Stomach (tissue), 9 donors: ENCODE measurements around the gene FBXO11. TPM values are rescaled to one million over a fixed set of nuclear protein-coding genes. Genes with fewer than 3 reads are reported as not detected.
"Not testable (repeated sequence)": the region's sequence is repeated elsewhere in the genome, so short reads cannot be mapped to it uniquely, and the experiment has no call there.

Experiments
- DNase-seq, 2 donors: peaks; one replicate each; pipeline versions ENCODE4 v3.0.0 to v3.0.0-alpha.2; 2013 to 2019
- H3K27ac ChIP-seq, 5 donors: fragments of 200-600 bp in 4 of 5; sonication (generic) in 4 of 5; one replicate each; pipeline ENCODE4 v1.5.1; 2013 to 2019; ENCODE audit warnings: mild to moderate bottlenecking in 1 of 5, moderate library complexity in 1 of 5
- H3K27me3 ChIP-seq, 3 donors: fragments of 200-600 bp; sonication (generic); one replicate each; pipeline ENCODE4 v1.5.1; 2017 to 2019; ENCODE audit warnings: mixed run types in 1 of 3
- H3K36me3 ChIP-seq, 4 donors: fragments of 200-600 bp; sonication (generic); 1 replicate in 3 of 4; 2 replicates in 1 of 4; pipeline ENCODE4 v1.5.1; 2016 to 2019
- H3K4me1 ChIP-seq, 4 donors: fragments of 200-600 bp; sonication (generic); one replicate each; pipeline ENCODE4 v1.5.1; 2016 to 2019
- H3K4me3 ChIP-seq, 4 donors: fragments of 200-600 bp; sonication (generic) in 3 of 4; one replicate each; pipeline ENCODE4 v1.5.1; 2016 to 2019; ENCODE audit warnings: mild to moderate bottlenecking in 1 of 4
- H3K9me3 ChIP-seq, 4 donors: fragments of 200-600 bp; sonication (generic); one replicate each; pipeline ENCODE4 v1.5.1; 2016 to 2019
- CTCF ChIP-seq, 7 experiments: fragments of 450-650 bp in 4 of 7; fragments of 200-600 bp in 3 of 7; sonication (generic) in 3 of 7; IDR thresholded peaks; one replicate each; pipeline ENCODE4 v1.5.1; 2016 to 2019; ENCODE audit warnings: antibody characterized with exemption in 7 of 7, control low read depth in 2 of 7, mild to moderate bottlenecking in 1 of 7
- EP300 ChIP-seq: sonication (generic); formaldehyde crosslinking; IDR thresholded peaks from one replicate; pipeline ENCODE4 v1.6.1; 2017; ENCODE audit warnings: antibody characterized with exemption
- POLR2A ChIP-seq, 4 donors: fragments of 450-650 bp; IDR thresholded peaks; one replicate each; pipeline ENCODE4 v1.6.1; 2016; ENCODE audit warnings: antibody characterized with exemption in 4 of 4, control low read depth in 2 of 4, mild to moderate bottlenecking in 1 of 4, moderate library complexity in 1 of 4
- POLR2AphosphoS5 ChIP-seq, 3 donors: sonication (generic); formaldehyde crosslinking; IDR thresholded peaks; one replicate each; pipeline ENCODE4 v1.6.1; 2016; ENCODE audit warnings: antibody characterized with exemption in 3 of 3
- WGBS, 5 donors: extraction: QIAGEN DNeasy Blood & Tissue Kit in 3 of 5; methylation state at CpG; one replicate each; pipeline versions ENCODE4 v1.1.5 to v1.1.7; 2013 to 2018; 5-methylcytosine and 5-hydroxymethylcytosine counted together
- intact Hi-C: fragments of 100-400 bp; cut with DNase I; formaldehyde crosslinking; loops from one replicate; pipeline ENCODE4 v1.15.1; 2023; ENCODE audit warnings: low total_unique reads
- polyA plus RNA-seq, 3 donors: library from polyadenylated mRNA; stranded (reverse); fragments of 200-250 nt; gene quantifications; one replicate each; pipeline ENCODE4 v1.2.3, GENCODE V29; 2013
- total RNA-seq, 5 donors: library from RNA; depleted of rRNA; stranded (reverse); fragments of >200 nt; gene quantifications; one replicate each; pipeline versions ENCODE4 v1.1.0 to v1.2.3, GENCODE V29; 2014 to 2016
- donor health status: healthy with polysubstance abuse.
- donor health status: Bipolar disorder and iron deficiency.
- donor health status: healthy.

The FBXO11 gene
- total and polyA plus RNA-seq, 8 donors = 7.6 to 120 (median 30.8) TPM

- peak in 1 of 2 donors; percentile 9 for DNase-seq
- H3K4me1 ChIP-seq = peaks cover 26 to 79% (median 55%) of the 10 kb centered on the region in 4 donors
- H3K9me3 ChIP-seq = no peaks in the 10 kb centered on the region
- TF ChIP-seq POLR2AphosphoS5 (IDR thresholded peaks at IDR 0.05) (no peak), EP300 (no peak), CTCF (IDR thresholded peaks at IDR 0.05) (no peak), POLR2A (IDR thresholded peaks at IDR 0.05) (no peak)
- intact Hi-C loops = no loop called here
- H3K36me3 ChIP-seq = no peaks in the 10 kb centered on the region
- no peak overlapping the region for H3K4me3 ChIP-seq
- peak overlapping the region in 3 of 5 donors; percentile 20 to 59 (median 43) for H3K27ac ChIP-seq
- WGBS, 5 donors = 74 to 80% (median 78%) methylated on average over 22 to 25 of the region's 25 CpGs
- H3K27me3 ChIP-seq = no peaks in the 10 kb centered on the region
These were observed 6.1 kb downstream of the FBXO11 start for GRCh38 chr2:47899915-47900816.

- no peak for DNase-seq
- Histone ChIP-seq H3K4me3 (no peak overlapping the region), H3K4me1 (peaks cover 35 to 89% (median 61%) of the 10 kb centered on the region in 4 donors), H3K27me3 (no peaks in the 10 kb centered on the region), H3K36me3 (no peaks in the 10 kb centered on the region), H3K27ac (no peak overlapping the region), H3K9me3 (no peaks in the 10 kb centered on the region)
- TF ChIP-seq POLR2A (IDR thresholded peaks at IDR 0.05) (no peak), EP300 (no peak), POLR2AphosphoS5 (IDR thresholded peaks at IDR 0.05) (no peak), CTCF (IDR thresholded peaks at IDR 0.05) (no peak)
- WGBS, 5 donors = 29 to 44% (median 35%) methylated on average over 4 of the region's 4 CpGs
- intact Hi-C loops = no loop called here
These were observed 8.2 kb downstream of the FBXO11 start for GRCh38 chr2:47897883-47898731.

- H3K9me3 ChIP-seq, H3K27me3 ChIP-seq, H3K4me3 ChIP-seq, H3K27ac ChIP-seq, intact Hi-C loops, H3K36me3 ChIP-seq, DNase-seq: not testable (repeated sequence)
- H3K4me1 ChIP-seq = peaks cover 34 to 89% (median 64%) of the 10 kb centered on the region in 4 donors
- 76 to 96% (median 89%) methylated on average over 5 of the region's 5 CpGs for WGBS, 5 donors
These were observed 9.0 kb downstream of the FBXO11 start for GRCh38 chr2:47897191-47897882.

GRCh38 chr2:47896450-47896968, 9.8 kb downstream of the FBXO11 start:
- H3K4me3 ChIP-seq = no peak overlapping the region
- TF ChIP-seq POLR2A (IDR thresholded peaks at IDR 0.05) (no peak), POLR2AphosphoS5 (IDR thresholded peaks at IDR 0.05) (no peak), CTCF (IDR thresholded peaks at IDR 0.05) (no peak), EP300 (no peak)
- no peaks in the 10 kb centered on the region for H3K36me3 ChIP-seq
- H3K4me1 ChIP-seq = peaks cover 26 to 89% (median 63%) of the 10 kb centered on the region in 4 donors
- H3K9me3 ChIP-seq = no peaks in the 10 kb centered on the region
- WGBS, 5 donors = 86 to 95% (median 92%) methylated on average over 5 of the region's 5 CpGs
- no peak for DNase-seq
- H3K27me3 ChIP-seq = no peaks in the 10 kb centered on the region
- no peak overlapping the region for H3K27ac ChIP-seq
- intact Hi-C loops = no loop called here
